ENCODE data around the gene CCL3.
"Not testable (repeated sequence)": the region's sequence is repeated elsewhere in the genome, so short reads cannot be mapped to it uniquely, and the experiment has no call there.

Gene CCL3

GRCh38 chr17:36083691-36084090 is 6.3 kb downstream of the CCL3 start:
- not testable (repeated sequence) for DNase-seq

GRCh38 chr17:36082482-36083120 is 7.3 kb downstream of the CCL3 start:
- peak; percentile 91 for DNase-seq

- DNase-seq, result peak; percentile 43
These were observed 8.1 kb downstream of the CCL3 start for GRCh38 chr17:36081681-36082471.

- peak; percentile 89 for DNase-seq
These were observed 15.6 kb downstream of the CCL3 start for GRCh38 chr17:36074365-36074764.

DNA sequence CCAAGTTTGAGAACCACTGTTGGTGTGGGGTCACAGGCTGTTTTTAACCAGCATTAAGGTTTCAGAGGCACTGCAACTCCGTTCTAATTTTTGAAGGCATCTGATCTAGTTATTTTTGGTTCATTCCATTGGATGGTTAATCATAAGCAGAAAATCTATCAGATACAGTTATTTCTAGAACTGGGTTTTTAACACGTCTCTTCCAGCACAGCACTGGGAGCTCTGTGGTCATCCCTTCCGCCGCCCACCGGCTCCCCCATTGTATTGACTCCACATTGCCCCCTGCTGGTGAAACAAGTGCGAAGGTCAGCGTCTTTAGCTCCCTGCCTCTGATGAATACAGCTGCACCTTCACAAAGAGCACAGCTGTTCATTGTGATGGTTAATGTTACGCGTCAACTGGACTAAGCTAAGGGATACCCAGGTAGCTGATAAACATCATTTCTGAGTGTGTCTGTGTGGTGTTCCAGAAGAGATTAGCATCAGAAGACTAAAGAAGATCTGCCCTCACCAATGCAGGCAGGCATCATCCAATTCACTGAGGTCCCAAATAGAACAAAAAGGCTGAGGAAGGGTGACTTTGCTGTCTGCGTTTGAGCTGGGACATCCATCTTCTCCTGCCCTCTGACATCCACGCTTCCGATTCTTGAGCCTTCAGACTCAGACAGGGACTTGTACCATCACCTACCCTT is 17.4 kb downstream of the CCL3 start:
- DNase-seq, result peak; percentile 92

DNA sequence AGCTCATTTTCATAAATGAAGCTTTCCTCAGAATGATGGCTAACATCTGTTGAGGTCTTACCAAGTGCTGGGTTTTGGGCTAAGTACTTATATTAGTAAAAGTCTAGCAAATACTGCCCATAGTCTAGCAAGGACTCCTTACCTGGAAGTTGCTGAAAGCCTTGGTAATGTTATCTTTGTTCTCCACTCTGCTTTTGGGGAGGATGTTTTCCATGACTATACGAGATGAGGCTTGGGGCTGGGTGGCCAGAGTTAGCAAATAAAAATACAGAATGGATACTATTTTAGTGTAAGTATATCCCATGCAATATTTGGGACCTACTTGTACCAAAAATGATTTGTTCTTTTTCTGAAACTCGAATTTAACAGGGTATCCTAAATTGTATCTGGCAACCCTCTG is 18.2 kb downstream of the CCL3 start:
- DNase-seq, result no peak

- no peak for DNase-seq
These were observed 19.5 kb downstream of the CCL3 start for GRCh38 chr17:36070427-36070826.

DNA sequence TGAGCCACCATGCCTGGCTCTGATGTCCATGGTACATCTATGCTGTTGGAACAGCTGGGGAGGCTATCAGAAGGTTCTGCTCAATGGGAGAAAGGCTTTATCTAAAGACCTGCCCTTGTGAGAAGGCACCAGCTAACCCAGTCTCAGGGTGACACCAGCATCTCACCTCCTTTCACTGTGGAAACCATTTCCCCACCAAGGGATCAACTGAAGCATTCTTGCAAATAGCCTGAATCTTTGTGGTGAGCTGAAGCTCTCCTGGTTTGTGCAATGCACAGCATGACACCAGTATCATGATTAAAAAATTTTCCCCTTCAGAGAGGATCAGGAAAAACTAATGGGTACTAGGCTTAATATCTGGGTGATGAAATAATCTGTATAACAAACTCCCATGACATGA is 20.8 kb downstream of the CCL3 start:
- DNase-seq, result peak; percentile 26

GRCh38 chr17:36068524-36068923 is 21.4 kb downstream of the CCL3 start:
- DNase-seq, result no peak

DNA sequence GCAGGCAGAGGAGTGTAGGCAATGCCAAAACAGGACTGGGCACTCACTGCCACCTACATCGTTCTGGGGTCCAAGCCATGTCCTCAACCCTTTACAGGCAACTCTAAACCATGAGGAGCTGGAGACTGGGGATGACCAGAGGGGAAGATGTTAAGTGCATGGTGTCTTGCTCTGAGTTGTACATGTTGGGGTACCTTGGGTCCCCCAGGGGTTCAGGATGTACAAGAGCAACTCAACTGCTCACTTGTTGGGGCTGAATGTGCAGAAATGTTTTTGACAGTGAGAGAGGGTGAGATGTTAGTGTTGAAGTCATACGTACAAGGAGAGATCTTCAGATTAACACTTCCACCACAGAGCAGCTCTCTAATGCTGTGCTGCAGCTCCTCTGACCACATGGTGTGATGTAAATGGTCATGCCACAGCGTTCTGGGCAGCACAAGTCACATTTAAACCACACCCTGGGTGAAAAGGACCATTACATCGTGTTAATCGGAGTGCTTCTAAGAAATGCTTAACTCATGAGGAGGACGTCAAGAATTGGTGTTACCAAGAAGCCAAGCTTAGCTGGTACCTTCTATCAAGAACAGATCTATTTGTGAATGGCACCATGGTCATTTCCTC is 23.5 kb downstream of the CCL3 start:
- peak; percentile 77 for DNase-seq

DNA sequence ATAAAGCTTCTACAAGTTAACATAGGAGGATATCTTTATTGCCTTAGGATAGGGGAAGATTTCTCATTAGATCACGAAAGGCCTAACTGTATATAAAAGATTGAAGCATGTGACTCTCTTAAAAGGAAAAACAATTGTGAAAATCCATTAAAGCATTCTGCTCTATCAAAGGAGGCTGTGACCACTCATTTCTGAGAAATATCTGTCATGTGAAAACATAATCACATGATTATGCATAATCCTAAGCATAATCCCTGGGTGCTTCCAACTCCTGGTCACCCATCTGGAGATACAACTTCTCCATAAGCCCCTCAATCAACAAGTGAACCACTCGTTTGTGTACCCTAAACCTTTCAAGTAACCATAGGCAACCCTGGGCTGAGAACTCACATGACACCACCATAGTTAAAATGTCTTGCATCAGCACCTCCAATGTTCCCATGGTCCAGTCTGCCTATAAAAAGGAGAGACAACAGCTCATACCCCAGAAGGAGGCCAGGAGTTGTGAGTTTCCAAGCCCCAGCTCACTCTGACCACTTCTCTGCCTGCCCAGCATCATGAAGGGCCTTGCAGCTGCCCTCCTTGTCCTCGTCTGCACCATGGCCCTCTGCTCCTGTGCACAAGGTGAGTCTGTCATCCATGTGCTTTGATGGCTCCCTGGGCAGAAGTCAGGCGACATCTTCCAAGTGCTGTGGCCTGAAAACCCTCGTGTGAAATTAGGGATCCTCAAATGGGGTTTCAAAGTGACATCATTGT is 26.0 kb downstream of the CCL3 start, which contains the start of gene CCL18:
Gene CCL18, plus strand, starts transcription at position 487 of the 756 bp plus-strand sequence. Its CDS starts 71 bp downstream, at position 558.
- no peak for DNase-seq

- no peak for DNase-seq
These were observed 29.1 kb downstream of the CCL3 start for GRCh38 chr17:36060816-36061215.

GRCh38 chr17:36059406-36059805 is 30.5 kb downstream of the CCL3 start:
- DNase-seq, result no peak

GRCh38 chr17:36057911-36058310 is 32.0 kb downstream of the CCL3 start:
- no peak for DNase-seq

GRCh38 chr17:36055921-36056520 is 33.9 kb downstream of the CCL3 start:
- DNase-seq, result no peak

- no peak for DNase-seq
These were observed 34.8 kb downstream of the CCL3 start for GRCh38 chr17:36055171-36055570.

DNA sequence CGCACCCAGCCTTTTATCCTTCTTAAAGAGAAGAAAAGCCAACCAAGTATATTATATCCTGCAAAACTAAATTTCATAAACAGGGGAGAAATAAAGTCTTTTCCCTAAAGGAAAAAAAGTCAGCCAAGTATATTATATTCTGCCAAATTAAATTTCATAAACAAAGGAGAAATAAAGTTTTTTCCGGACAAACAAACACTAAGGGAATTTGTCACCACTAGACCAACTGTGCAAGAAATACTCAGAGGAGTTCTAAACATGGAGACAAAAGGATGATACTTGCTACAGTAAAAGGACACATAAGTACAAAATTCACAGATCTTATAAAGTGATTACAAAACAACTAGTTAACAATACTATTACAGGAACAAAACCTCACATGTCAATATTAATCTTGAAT is 40.3 kb downstream of the CCL3 start:
- no peak for DNase-seq

- DNase-seq, result no peak
These were observed 41.9 kb downstream of the CCL3 start for GRCh38 chr17:36048066-36048465.

Data from activated CD4-positive, alpha-beta T cell treated with anti-CD3 and anti-CD28 coated beads, Interleukin-10, Interleukin-2, amounts not matched to agents 100 ng/mL and 50 ng/mL, durations not matched to agents 16 hours and 8 hours (primary cell).